Neural progenitor cell (in vitro differentiated cells): Measurements from ENCODE around the gene PLK1. TPM values are rescaled to one million over a fixed set of nuclear protein-coding genes. Genes with fewer than 3 reads are reported as not detected.

ENCODE experiments used
- DNase-seq: peaks from one replicate; pipeline ENCODE4 v3.0.0-alpha.2; 2016; ENCODE audit warnings: low spot score
- H2AFZ ChIP-seq: fragments of 200-600 bp; sonication (generic); replicated peaks from 2 replicates; pipeline ENCODE4 v1.6.1; 2016; ENCODE audit warnings: antibody characterized with exemption
- H3F3A ChIP-seq: fragments of 200-600 bp; sonication (generic); 2 replicates; pipeline ENCODE4 v1.6.1; 2016; ENCODE audit warnings: antibody characterized with exemption, low read depth
- H3K27ac ChIP-seq: fragments of 200-600 bp; sonication (generic); 2 replicates; pipeline ENCODE4 v1.5.1; 2016; ENCODE audit warnings: mild to moderate bottlenecking
- H3K27me3 ChIP-seq: fragments of 200-600 bp; sonication (generic); 2 replicates; pipeline ENCODE4 v1.6.1; 2016; ENCODE audit warnings: mild to moderate bottlenecking, moderate library complexity
- H3K36me3 ChIP-seq: fragments of 200-600 bp; sonication (generic); 2 replicates; pipeline ENCODE4 v1.5.1; 2016
- H3K4me1 ChIP-seq: fragments of 200-600 bp; sonication (generic); 2 replicates; pipeline ENCODE4 v1.6.1; 2016; ENCODE audit warnings: mixed run types
- H3K4me2 ChIP-seq: fragments of 200-600 bp; sonication (generic); 2 replicates; pipeline ENCODE4 v1.6.1; 2016
- H3K4me3 ChIP-seq: fragments of 200-600 bp; sonication (generic); 2 replicates; pipeline ENCODE4 v1.5.1; 2016
- H3K79me2 ChIP-seq: fragments of 200-600 bp; sonication (generic); 2 replicates; pipeline ENCODE4 v1.6.1; 2016; ENCODE audit warnings: low read depth
- H3K9ac ChIP-seq: fragments of 200-600 bp; sonication (generic); 2 replicates; pipeline ENCODE4 v1.6.1; 2016
- H3K9me3 ChIP-seq: fragments of 200-600 bp; sonication (generic); 2 replicates; pipeline ENCODE4 v1.5.1; 2016; ENCODE audit warnings: low read depth
- H4K20me1 ChIP-seq: fragments of 200-600 bp; sonication (generic); 2 replicates; pipeline ENCODE4 v1.6.1; 2016; ENCODE audit warnings: low read depth
- H3K27ac Mint-ChIP-seq: 3 replicates; pipeline ENCODE4 v1.8.0; 2021; ENCODE audit warnings: mixed read lengths
- H3K27me3 Mint-ChIP-seq: 2 replicates; pipeline ENCODE4 v1.8.0; 2022; ENCODE audit warnings: low read depth, mild to moderate bottlenecking, inconsistent platforms, moderate library complexity, mixed read lengths; ENCODE audit not compliant: insufficient read depth
- H3K36me3 Mint-ChIP-seq: 3 replicates; pipeline ENCODE4 v1.8.0; 2021; ENCODE audit warnings: mixed read lengths
- H3K4me1 Mint-ChIP-seq: 3 replicates; pipeline ENCODE4 v1.8.0; 2021; ENCODE audit warnings: mixed read lengths
- H3K4me3 Mint-ChIP-seq: 3 replicates; pipeline ENCODE4 v1.8.0; 2021; ENCODE audit warnings: mild to moderate bottlenecking, moderate library complexity, mixed read lengths
- H3K9me3 Mint-ChIP-seq: 3 replicates; pipeline ENCODE4 v1.8.0; 2020; ENCODE audit warnings: mixed read lengths
- CTCF ChIP-seq: fragments of 200-600 bp; sonication (generic); IDR thresholded peaks from 2 replicates; pipeline ENCODE4 v1.5.1; 2017; ENCODE audit warnings: antibody characterized with exemption, mild to moderate bottlenecking
- EZH2 ChIP-seq: fragments of 200-600 bp; sonication (generic); IDR thresholded peaks from 2 replicates; pipeline ENCODE4 v1.6.1; 2017; ENCODE audit warnings: antibody characterized with exemption, mild to moderate bottlenecking, moderate library complexity
- EZH2phosphoT487 ChIP-seq: fragments of 200-600 bp; sonication (generic); IDR thresholded peaks from 2 replicates; pipeline ENCODE4 v1.6.1; 2017; ENCODE audit warnings: antibody characterized with exemption
- total RNA-seq: library from RNA; depleted of rRNA; stranded (reverse); fragments of >200 nt; gene quantifications from 2 replicates; pipeline ENCODE4 v1.2.3, GENCODE V29; 2015; ENCODE audit warnings: low replicate concordance

The PLK1 gene
- total RNA-seq, 1 donor from 2014 or later = 93.5 TPM

- Mint-ChIP-seq H3K4me1 (peaks cover 10% of the 10 kb centered on the region), H3K4me3 (no peak overlapping the region), H3K9me3 (no peaks in the 10 kb centered on the region), H3K27ac (no peak overlapping the region), H3K27me3 (no peaks in the 10 kb centered on the region), H3K36me3 (peaks cover 18% of the 10 kb centered on the region)
- Histone ChIP-seq H3K9ac (no peak overlapping the region), H3K79me2 (peaks cover 22% of the 10 kb centered on the region), H3K4me2 (no peak overlapping the region), H3K9me3 (no peaks in the 10 kb centered on the region), H3F3A (no peaks in the 10 kb centered on the region), H3K27ac (no peak overlapping the region), H3K4me3 (no peak overlapping the region), H4K20me1 (no peaks in the 10 kb centered on the region), H3K27me3 (no peaks in the 10 kb centered on the region), H2AFZ (no peak overlapping the region), H3K4me1 (no peaks in the 10 kb centered on the region), H3K36me3 (no peaks in the 10 kb centered on the region)
- TF ChIP-seq CTCF (no peak), EZH2 (no peak), EZH2phosphoT487 (no peak)
- DNase-seq = no peak
Measured at GRCh38 chr16:23635958-23636357, 42.7 kb upstream of the PLK1 start.

GRCh38 chr16:23640615-23640930 is 38.1 kb upstream of the PLK1 start:
- H3K79me2 ChIP-seq = peaks cover 46% of the 10 kb centered on the region
- Mint-ChIP-seq H3K4me1 (peaks cover 15% of the 10 kb centered on the region), H3K27me3 (peaks cover 4% of the 10 kb centered on the region), H3K4me3 (peak overlapping the region; percentile 99), H3K27ac (peak overlapping the region; percentile 93), H3K9me3 (no peaks in the 10 kb centered on the region), H3K36me3 (peaks cover 13% of the 10 kb centered on the region)
- H3K36me3 ChIP-seq = no peaks in the 10 kb centered on the region
- TF ChIP-seq EZH2 (no peak), EZH2phosphoT487 (no peak), CTCF (no peak)
- DNase-seq = no peak
- peak overlapping the region; percentile 69 for H3K4me3 ChIP-seq
- no peaks in the 10 kb centered on the region for H3K9me3 ChIP-seq
- H3K27ac ChIP-seq = no peak overlapping the region
- peak overlapping the region; percentile 73 for H3K4me2 ChIP-seq
- H4K20me1 ChIP-seq = no peaks in the 10 kb centered on the region
- no peaks in the 10 kb centered on the region for H3K27me3 ChIP-seq
- H3K9ac ChIP-seq = peak overlapping the region; percentile 65
- peak overlapping the region; percentile 23 for H2AFZ ChIP-seq
- peaks cover 5% of the 10 kb centered on the region for H3F3A ChIP-seq
- no peaks in the 10 kb centered on the region for H3K4me1 ChIP-seq

GRCh38 chr16:23640931-23641765 is 37.5 kb upstream of the PLK1 start, which contains the start of the genes DCTN5 and PALB2:
DCTN5 (plus strand) TSS chr16:23641466; CDS start chr16:23641543, 77 bp downstream.
PALB2 (minus strand) TSS chr16:23641310; CDS start chr16:23641157, 153 bp downstream.
- Histone ChIP-seq H3K4me1 (no peaks in the 10 kb centered on the region), H3K27ac (no peak within 1 kb of the TSS), H3K36me3 (no peaks in the 10 kb centered on the region), H3K4me3 (peak within 1 kb of the TSS; percentile 69), H2AFZ (peak within 1 kb of the TSS; percentile 51), H3K4me2 (peak within 1 kb of the TSS; percentile 77), H3K79me2 (peaks cover 52% of the 10 kb centered on the region), H3K9ac (peak within 1 kb of the TSS; percentile 65), H4K20me1 (no peaks in the 10 kb centered on the region), H3K9me3 (no peaks in the 10 kb centered on the region), H3K27me3 (no peaks in the 10 kb centered on the region), H3F3A (peaks cover 5% of the 10 kb centered on the region)
- TF ChIP-seq EZH2 (no peak), EZH2phosphoT487 (no peak), CTCF (no peak)
- Mint-ChIP-seq H3K4me3 (peak within 1 kb of the TSS; percentile 99), H3K4me1 (peaks cover 15% of the 10 kb centered on the region), H3K27me3 (peaks cover 4% of the 10 kb centered on the region), H3K27ac (peak within 1 kb of the TSS; percentile 93), H3K36me3 (peaks cover 14% of the 10 kb centered on the region), H3K9me3 (no peaks in the 10 kb centered on the region)
- DNase-seq = peak; percentile 92
